DMS53 treated with DMSO at 0.1 percent for 48 hours (cell line): ENCODE measurements around the gene MAG.

Experiments
- DNase-seq: peaks from one replicate; lab custom pipeline; 2025; ENCODE audit not compliant: unreplicated experiment; lab: John Stamatoyannopoulos, UW

Gene MAG

DNA sequence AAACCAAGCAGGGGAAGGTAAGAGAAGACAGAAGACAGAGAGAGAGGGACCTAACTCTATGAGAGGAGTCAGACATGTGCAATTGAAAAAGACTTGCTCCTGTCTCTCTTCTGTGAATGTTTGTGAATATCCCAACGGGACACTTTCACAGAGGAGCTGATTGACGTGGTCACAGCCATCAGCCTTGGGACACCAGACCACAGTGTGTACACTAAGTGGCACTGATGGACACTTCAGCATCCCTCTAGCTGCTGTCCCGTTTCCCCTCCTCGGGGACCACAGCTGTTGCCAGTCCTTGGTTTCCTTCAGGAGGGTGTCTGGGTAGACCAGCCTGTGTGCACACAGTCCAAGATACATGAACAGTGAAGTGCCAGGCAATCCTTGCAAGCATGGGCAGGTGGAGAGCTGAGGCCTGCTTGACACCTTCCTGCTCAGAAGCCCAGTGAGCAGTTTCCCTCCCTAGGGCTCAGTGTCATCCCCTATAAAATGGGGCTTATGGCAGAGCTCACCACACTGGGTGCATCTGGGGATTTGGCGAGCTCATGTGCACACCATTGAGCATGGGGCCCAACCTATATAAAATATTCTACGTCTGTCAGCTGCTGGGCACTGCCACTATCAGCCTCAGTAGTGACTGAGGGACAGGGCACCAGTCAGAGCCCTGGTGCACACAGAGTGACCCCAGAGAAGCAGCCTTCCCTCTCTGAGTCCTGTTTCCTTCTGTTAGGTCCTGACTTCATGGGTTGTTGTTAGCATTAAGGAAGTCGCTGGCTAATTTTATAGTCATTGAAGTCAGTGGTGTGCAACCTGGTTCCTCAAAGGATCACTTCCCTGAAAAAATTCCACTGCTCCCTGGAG is 27.5 kb upstream of the MAG start:
- no peak for DNase-seq

DNA sequence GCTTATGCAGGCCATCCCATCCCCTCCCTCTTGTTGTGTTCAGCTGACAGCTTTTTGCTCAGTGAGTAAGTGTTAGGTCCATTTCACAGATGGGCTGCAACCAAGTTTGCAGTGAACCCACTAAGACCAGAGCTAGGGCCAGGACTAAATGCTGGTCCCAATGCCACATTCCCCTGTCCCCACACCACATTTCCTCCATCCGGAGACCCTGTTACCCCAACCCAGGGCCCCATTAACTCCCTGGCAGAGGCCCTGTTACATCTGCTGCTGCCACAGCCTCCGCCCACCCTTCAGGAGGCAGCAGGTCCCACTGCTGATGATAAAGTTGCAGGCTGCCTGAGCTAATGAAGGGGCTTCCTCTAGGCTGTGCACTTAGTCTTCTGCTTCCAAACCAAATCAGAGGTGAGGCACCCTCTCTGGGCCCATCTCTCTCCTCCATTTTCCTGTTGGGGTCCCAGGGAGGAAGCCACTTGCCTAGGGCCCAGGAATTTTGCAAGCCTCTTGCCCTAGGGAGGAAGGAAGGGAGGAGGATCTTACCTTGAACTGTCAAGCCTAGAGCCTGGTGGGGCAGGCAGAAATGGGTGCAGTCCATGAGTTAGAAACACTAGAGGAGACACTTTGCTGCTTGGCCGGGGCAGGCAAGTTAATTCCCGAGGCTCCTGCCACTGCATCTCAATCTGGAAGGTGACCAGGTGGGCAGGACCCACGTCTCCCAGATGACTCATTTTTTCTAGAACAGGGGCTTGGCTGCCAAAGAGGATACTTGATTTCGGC is 26.6 kb upstream of the MAG start:
- no peak for DNase-seq

DNA sequence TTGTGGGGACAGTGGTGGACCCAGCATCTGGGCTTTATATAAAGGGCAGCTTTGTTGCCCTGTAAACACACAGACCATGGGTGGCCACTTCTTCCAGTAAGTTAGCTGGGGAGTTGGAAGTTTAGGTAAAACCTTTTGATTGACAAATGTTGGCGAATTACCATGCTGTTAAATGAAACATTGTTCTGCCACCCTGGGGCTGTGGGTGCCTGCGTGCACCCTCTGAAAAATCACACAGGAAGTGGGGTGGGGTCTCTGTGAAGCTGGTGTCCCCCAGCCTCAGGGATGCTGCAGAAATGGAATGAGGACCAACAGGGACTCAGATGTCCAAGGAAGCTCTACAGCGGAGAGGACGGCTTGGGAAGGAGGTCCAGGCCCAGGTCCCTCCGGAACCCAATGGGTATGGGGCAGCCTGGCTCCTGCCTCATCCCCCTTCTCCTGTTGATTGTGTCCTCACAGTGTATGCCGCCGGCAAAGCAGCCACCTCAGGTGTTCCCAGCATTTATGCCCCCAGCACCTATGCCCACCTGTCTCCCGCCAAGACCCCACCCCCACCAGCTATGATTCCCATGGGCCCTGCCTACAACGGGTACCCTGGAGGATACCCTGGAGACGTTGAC is 26.0 kb upstream of the MAG start:
- no peak for DNase-seq

DNA sequence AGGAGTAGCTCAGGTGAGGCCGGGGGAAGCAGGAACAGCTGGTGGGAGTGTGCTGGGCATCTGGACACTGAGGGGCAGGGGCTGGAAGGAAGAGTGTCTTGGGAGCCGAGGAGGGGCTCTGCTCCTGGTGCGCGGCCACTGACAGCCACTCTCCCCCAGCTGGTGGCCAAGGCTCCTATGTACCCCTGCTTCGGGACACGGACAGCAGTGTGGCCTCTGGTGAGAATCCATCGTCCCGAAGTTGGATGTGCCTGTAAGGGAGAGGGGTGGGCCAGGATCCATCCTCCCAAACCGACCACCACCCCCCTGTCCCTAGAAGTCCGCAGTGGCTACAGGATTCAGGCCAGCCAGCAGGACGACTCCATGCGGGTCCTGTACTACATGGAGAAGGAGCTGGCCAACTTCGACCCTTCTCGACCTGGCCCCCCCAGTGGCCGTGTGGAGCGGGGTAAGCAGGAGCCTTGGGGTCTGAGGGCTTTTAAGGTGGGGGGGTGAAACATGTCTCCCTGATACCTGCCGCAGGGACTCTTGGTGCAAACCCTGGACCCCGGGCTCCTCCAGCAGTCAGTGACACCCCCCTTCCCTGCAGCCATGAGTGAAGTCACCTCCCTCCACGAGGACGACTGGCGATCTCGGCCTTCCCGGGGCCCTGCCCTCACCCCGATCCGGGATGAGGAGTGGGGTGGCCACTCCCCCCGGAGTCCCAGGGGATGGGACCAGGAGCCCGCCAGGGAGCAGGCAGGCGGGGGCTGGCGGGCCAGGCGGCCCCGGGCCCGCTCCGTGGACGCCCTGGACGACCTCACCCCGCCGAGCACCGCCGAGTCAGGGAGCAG is 25.2 kb upstream of the MAG start:
- DNase-seq, result no peak

DNA sequence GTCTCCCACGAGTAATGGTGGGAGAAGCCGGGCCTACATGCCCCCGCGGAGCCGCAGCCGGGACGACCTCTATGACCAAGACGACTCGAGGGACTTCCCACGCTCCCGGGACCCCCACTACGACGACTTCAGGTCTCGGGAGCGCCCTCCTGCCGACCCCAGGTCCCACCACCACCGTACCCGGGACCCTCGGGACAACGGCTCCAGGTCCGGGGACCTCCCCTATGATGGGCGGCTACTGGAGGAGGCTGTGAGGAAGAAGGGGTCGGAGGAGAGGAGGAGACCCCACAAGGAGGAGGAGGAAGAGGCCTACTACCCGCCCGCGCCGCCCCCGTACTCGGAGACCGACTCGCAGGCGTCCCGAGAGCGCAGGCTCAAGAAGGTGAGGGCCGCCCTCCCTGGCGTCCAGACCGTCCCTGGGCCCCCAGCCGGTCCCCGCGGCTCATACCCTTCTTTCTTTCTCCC is 24.6 kb upstream of the MAG start:
- DNase-seq, result no peak

DNA sequence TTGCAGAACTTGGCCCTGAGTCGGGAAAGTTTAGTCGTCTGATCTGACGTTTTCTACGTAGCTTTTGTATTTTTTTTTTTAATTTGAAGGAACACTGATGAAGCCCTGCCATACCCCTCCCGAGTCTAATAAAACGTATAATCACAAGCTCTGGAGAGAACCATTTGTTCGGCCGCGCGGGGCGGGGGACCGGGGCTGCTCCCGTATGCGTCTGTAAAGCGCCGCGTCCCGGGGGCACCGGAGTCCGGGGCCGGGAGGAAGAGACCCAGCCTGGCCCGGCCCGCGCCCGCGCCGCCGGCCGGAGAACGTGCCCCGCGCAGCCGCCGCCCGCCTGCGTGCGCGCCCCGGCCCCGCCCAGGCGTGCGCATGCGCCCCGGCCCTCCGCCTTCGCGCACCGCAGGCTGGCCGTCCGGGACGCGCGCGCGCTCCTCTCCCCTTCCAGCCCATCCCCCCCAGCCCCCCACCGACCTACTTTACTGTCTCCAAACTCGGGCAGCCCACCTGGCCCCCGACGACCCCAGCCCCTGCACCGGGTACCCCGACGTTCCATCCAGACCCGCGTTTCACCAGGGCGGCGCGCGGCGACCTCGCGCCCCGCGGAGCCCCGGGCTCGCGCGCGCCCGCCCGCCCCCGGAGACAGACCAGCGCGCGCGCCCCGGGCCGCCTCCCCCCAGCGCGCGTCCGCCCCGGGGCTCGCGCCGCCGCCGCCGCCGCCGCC is 24.0 kb upstream of the MAG start:
- DNase-seq, result peak; percentile 52

DNA sequence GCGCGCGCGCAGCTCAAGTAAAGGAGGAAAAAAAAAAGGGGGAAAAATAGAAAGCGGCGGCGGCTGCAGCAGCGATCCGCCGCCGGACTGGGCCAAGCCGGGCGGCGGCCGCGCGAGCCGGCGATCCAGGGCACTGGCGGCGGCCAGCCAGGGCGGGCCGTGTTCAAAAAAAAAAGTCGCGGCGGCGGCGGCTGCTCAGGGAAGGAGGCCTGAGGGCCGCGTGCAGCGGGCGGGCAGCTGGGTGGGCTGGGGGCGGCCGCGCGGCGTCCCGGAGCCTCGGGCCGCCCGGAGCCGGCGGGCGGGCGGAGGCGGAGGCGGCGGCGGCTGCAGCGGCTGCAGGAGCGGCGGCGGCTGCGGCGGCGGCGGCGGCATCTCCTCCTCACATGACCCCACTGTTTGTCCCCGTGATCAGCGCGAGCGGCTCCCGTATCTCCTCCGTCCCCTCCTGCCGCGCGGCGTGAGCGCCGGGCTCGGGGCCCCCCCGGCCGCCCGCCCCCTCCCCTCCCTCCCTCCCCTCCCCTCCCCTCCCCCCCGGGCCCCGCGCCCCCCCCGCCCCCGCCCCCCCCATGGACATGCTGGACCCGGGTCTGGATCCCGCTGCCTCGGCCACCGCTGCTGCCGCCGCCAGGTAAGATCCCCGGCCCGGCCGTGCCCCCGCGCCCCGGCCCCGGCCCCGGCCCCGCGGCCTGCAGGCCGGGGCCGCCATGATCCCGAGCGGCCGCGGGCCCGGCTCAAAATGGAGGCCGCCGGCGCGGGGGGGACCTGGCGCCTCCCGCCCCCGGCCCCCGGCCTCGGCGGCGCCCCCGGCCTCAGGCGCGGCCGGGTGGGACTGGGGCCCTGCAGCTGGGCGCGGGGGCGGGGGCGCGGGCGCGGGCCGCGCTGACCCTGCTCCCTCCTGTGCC is 23.2 kb upstream of the MAG start, which contains the start of gene USF2:
USF2 (plus strand) TSS at position 427 of the 902 bp plus-strand sequence; CDS start at position 567, 140 bp downstream.
- peak; percentile 57 for DNase-seq

DNA sequence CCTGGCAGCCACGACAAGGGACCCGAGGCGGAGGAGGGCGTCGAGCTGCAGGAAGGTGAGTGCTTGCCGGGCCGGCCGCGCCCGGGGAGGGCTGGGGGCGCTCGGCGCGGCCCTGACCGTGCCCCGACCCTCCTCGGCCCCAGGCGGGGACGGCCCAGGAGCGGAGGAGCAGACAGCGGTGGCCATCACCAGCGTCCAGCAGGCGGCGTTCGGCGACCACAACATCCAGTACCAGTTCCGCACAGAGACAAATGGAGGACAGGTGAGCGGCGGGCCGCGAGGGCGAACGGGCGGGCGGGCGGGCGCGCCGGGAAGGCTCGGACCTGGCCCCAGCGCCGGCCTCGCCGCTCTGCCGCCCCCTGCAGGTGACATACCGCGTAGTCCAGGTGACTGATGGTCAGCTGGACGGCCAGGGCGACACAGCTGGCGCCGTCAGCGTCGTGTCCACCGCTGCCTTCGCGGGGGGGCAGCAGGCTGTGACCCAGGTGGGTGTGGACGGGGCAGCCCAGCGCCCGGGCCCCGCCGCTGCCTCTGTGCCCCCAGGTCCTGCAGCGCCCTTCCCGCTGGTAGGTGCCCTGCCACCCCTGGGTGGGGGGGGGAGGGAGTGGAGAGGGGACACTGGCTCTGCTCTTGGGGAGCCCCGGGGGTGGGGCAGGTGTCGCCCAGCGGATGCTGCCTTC is 22.4 kb upstream of the MAG start:
- DNase-seq, result peak; percentile 84

DNA sequence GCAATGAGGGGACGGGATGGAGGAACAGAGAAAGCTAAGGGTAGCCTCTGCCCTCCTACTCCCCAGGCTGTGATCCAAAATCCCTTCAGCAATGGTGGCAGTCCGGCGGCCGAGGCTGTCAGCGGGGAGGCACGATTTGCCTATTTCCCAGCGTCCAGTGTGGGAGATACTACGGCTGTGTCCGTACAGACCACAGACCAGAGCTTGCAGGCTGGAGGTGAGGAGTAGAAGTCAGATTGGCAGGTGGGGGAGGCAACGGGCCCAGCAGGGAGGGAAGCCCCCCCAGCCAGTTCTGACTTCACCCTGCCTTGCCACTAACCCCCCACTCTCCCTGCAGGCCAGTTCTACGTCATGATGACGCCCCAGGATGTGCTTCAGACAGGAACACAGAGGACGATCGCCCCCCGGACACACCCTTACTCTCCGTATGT is 21.6 kb upstream of the MAG start:
- DNase-seq, result no peak

DNA sequence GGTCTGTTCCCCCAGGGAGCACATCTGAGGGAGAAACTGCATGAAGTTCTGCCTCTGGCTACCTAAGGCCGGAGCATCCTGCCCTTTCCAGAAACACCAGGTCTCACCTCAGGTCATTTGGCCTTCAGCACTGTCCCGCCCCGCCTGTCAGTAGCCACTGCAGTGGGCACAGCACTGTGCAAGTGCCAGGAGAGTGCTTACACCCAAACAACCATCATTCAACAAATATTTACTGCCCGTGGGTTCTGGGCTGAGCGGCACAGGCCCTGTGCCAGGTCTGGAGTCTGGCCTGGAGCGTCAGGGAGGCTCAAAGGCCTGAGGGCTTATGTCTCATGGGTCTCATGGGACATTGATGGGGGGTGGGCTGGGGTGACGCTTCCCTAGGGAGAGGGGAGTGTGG is 20.4 kb upstream of the MAG start:
- DNase-seq, result no peak

DNA sequence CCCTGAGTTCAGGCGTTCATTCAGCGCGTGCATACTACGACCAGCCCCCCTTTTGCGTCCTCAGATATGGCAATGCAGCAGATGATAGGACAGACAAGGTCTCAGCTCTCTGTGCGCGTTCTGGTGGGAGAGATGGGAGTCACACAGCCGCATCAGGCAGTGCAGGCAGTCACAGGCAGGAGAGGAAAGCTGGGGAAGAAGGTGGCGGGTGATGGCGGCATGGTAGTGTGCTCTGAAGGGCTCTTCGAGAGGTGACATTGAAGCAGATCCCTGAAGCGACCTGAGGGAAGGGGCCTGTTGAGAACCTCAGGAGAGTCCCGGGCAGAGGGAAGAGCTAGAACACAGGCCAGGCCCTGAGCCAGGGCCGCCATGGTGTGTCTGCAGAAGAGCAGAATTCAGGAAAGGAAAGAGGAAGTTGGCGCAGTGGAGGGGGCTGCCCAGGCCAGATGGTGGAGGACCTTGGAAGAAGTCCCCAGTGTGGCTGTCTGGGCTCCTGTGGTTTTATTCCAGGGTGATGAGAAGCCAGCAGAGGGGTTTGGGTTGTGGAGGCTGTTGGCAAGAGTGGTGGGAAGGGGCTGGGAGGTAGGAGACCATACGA is 19.7 kb upstream of the MAG start:
- DNase-seq, result no peak

DNA sequence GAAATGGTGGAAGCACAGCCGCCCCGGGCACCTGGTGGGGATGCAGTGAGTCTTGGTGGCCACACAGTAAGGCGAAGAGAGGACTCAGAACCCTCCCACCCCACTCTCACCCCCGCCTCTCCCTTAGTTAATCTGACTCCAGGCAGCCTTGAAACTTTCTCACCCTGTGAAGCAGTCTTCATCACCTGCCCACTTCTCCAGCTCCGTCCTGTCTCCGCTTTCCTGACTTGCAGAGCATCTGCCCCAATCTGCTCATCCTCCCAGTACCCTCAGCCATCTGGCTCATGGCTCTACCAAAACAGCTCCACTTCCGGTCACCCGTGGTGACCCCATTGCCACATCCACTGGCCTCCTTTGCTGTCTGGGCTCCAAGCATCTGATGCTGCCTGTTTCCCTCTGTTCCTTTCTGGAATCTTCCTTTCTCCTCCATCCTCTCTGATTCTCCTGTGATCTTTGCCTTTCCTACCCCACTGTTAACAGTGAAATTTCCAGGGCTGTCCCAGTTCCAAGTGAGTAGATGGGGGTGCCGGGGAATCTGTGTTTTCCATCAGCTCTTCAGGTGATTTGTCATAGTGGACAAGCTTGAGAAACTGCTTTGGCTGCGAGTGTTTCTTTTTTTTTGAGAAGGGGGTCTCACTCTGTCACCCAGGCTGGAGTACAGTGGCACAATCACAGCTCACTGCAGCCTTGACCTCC is 18.9 kb upstream of the MAG start:
- no peak for DNase-seq

DNA sequence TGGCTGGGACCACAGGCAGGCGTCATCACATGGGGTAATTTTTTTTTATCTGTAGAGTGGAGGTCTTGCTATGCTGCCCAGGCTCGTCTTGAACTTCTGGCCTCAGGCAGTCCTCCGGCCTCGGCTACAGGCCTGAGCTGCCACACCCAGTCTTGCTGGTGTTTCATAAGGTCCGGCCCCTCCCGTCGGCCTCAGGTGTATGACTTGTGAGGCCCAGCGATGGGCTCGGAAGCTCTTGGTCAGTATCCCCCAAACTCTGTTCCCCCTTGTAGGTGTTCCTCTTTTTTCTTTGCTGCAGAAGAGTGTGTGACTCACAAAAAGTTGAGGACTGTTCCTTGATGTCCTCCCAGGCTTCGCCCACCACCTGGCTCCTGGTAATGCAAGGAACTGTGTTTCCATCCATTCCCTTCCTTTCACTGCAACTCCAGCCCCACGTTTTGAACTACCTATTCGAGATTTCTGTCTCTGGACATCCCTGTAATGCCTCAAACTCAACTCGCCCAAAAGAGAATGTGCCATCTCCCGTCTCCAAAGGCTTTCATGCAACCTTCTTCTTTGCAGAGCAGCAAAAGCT is 18.2 kb upstream of the MAG start:
- no peak for DNase-seq

DNA sequence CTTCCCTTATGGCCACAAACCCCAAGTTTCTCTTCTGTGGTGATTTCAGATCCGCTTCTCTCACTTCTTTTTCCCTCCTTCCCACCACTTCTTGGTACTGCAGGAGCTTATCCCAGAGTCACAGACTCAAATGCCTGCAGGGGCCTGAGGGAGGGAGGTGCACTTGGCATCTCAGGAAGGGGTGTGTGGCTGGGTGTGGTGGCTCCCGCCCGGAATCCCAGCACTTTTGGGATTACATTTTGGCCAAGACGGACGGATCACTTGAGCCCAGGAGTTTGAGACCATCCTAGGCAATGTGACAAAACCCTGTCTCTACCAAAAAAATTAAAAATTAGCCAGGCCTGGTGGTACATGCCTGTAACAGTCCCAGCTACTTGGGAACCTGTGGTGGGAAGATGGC is 17.6 kb upstream of the MAG start:
- no peak for DNase-seq

DNA sequence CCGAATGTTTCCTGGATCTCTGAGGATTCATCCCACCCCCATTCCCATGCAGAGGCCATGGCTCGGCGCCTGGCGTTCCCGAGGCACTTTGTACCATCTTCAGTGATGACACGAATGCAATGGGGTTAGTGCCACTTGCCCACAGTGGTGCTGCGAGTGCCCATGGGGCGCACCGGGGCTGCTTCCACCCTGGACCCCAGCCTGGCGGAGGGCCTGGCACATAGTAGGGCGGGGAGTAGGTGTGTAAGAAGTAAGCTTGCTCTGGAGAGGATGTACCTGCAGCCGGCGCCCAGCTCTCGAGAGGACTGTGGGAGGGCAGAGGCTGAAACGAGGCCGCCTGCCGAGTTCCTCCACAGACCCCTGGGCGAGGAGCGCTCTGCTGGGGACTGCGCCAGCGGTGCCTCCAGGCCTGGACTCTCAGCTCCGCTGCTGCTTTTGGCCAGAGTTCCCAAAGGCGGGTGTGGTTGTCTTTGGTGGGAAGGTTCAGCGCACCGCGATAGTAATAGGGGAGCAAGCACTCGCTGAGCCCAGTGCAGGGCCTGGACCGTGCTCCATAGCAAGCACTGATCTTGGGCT is 15.2 kb upstream of the MAG start:
- DNase-seq, result no peak

DNA sequence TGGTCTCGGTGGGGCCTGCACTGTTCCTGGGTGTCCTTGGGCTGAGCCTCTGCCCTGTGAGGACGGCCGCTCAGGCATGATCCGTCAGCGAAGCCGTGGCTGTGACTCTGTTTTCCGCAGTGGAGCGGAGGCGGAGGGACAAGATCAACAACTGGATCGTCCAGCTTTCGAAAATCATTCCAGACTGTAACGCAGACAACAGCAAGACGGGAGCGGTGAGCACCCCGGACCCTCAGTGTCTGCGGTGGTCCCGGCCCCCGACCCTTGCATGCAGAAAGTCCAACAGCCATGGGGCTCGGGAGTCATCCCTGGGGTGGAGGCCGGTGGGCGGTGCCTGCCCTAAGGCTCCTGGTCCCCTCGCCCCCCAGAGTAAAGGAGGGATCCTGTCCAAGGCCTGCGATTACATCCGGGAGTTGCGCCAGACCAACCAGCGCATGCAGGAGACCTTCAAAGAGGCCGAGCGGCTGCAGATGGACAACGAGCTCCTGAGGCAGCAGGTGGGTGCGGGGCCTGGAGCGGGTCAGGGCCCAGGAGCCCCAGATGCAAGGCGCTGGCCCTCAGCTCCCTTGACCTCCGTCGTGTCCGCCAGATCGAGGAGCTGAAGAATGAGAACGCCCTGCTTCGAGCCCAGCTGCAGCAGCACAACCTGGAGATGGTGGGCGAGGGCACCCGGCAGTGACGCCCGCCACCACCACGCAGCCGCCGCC is 13.2 kb upstream of the MAG start:
- DNase-seq, result no peak
